ENCODE data around the gene RGS14.
A peak's percentile ranks its signal among the peaks of the same experiment; 100 is the strongest.

The RGS14 gene

GRCh38 chr5:177315411-177315810, 42.3 kb upstream of the RGS14 start:
- TF ChIP-seq CTCF (IDR thresholded peaks at IDR 0.05; ENCODE audit: low read depth, low read length), result no peak
- no peak for DNase-seq (ENCODE audit: low read depth, low spot score)
- no peak overlapping the region for H3K4me3 ChIP-seq (ENCODE audit: low read depth, low read length)
- in situ Hi-C loops (cut with HindIII; ENCODE audit: low sequenced_read_pairs), result no loop called here

- in situ Hi-C loops (cut with HindIII; ENCODE audit: low sequenced_read_pairs), result no loop called here
- TF ChIP-seq CTCF (IDR thresholded peaks at IDR 0.05; ENCODE audit: low read depth, low read length), result no peak
- no peak overlapping the region for H3K4me3 ChIP-seq (ENCODE audit: low read depth, low read length)
- DNase-seq (ENCODE audit: low read depth, low spot score), result no peak
Measured at GRCh38 chr5:177316005-177316404, 41.7 kb upstream of the RGS14 start.

GRCh38 chr5:177317959-177318377, 39.8 kb upstream of the RGS14 start:
- H3K4me3 ChIP-seq (ENCODE audit: low read depth, low read length), result no peak overlapping the region
- TF ChIP-seq CTCF (IDR thresholded peaks at IDR 0.05; ENCODE audit: low read depth, low read length), result peak; percentile 90
- DNase-seq (ENCODE audit: low read depth, low spot score), result peak; percentile 80
- in situ Hi-C loops (cut with HindIII; ENCODE audit: low sequenced_read_pairs), result no loop called here

GRCh38 chr5:177319913-177320588, 37.7 kb upstream of the RGS14 start:
- no peak for DNase-seq (ENCODE audit: low read depth, low spot score)
- no peak for TF ChIP-seq CTCF (IDR thresholded peaks at IDR 0.05; ENCODE audit: low read depth, low read length)
- no peak overlapping the region for H3K4me3 ChIP-seq (ENCODE audit: low read depth, low read length)
- in situ Hi-C loops (cut with HindIII; ENCODE audit: low sequenced_read_pairs), result no loop called here

- no peak for DNase-seq (ENCODE audit: low read depth, low spot score)
- in situ Hi-C loops (cut with HindIII; ENCODE audit: low sequenced_read_pairs), result no loop called here
- H3K4me3 ChIP-seq (ENCODE audit: low read depth, low read length), result no peak overlapping the region
Measured at GRCh38 chr5:177320879-177321278, 36.8 kb upstream of the RGS14 start.

GRCh38 chr5:177325868-177326381, 31.8 kb upstream of the RGS14 start:
- H3K4me3 ChIP-seq (ENCODE audit: low read depth, low read length), result no peak overlapping the region
- in situ Hi-C loops (cut with HindIII; ENCODE audit: low sequenced_read_pairs), result no loop called here
- TF ChIP-seq CTCF (IDR thresholded peaks at IDR 0.05; ENCODE audit: low read depth, low read length), result no peak
- no peak for DNase-seq (ENCODE audit: low read depth, low spot score)

More at GRCh38 chr5:177320879-177321278, 36.8 kb upstream of the RGS14 start:
- no peak for TF ChIP-seq CTCF (IDR thresholded peaks at IDR 0.05; ENCODE audit: low read depth, low read length)

Data from astrocyte of the spinal cord (primary cell).